ENCODE measurements around the gene TTN.
"Not testable (repeated sequence)": the region's sequence is repeated elsewhere in the genome, so short reads cannot be mapped to it uniquely, and the experiment has no call there.

TTN gene

DNA sequence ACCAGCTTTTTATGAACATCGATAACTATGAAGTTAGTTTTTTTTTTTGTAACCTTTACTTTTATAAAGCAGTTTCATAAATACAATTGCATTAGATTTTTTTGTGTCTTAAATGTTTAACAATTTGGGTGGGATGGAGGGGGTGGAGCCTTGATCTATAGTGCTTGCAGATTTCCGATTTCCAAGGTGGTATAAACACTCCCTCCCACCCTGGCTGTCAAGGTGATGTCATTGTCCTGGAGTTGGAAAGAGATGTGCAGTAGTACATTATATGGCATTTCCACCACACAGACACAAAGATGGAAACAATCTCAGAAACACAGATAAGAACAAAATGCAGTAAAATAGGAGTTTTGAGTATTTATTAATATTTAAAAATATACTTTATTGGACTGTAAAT lies 114.4 kb downstream of the TTN start:
- no peak for DNase-seq (ENCODE audit: low read depth, low spot score)
- H3K4me3 ChIP-seq (ENCODE audit: low read length), result no peak overlapping the region

GRCh38 chr2:178689808-178690207 lies 117.4 kb downstream of the TTN start:
- no peak overlapping the region for H3K4me3 ChIP-seq (ENCODE audit: low read length)
- DNase-seq (ENCODE audit: low read depth, low spot score), result no peak

- no peak overlapping the region for H3K4me3 ChIP-seq (ENCODE audit: low read length)
- DNase-seq (ENCODE audit: low read depth, low spot score), result no peak
Measured at GRCh38 chr2:178683877-178684276, 123.3 kb downstream of the TTN start.

DNA sequence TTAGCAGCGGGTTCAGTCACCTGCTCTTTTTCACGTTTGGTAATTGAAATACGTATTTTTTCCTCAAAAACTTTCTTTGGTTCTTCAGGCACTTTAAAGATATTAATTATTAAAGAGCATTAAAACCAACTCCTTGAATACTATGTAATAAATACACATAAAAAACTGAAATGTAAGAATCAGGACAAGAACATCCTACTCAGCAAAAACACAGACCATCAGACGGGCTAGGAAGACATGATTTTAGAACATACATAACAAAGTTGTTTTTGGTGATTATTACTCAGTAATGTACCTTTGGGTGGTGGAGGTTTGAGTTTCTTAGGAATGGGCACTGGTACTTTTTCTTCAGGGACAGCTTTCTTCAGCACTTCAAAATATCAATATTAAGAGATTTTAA lies 126.1 kb downstream of the TTN start:
- no peak overlapping the region for H3K4me3 ChIP-seq (ENCODE audit: low read length)
- DNase-seq (ENCODE audit: low read depth, low spot score), result no peak

DNA sequence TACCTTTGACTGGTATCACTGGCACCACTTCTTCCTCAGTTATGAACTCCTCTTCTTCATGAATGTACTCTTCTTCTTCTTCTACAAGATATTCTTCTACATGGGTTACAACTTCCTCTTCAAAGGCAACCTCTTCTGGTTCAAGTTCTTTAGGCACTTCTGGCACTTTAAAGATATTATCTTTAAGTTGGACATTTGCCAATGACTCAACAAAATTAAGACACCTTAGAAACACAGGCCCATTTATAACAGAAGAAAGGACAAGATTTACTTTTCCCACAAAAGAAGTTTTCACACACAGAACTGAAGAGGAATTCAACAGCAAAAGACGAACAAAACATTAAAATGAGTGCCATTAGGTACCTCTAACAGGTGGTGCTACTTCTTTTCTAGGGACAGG lies 127.3 kb downstream of the TTN start:
- no peak overlapping the region for H3K4me3 ChIP-seq (ENCODE audit: low read length)
- DNase-seq (ENCODE audit: low read depth, low spot score), result no peak

DNA sequence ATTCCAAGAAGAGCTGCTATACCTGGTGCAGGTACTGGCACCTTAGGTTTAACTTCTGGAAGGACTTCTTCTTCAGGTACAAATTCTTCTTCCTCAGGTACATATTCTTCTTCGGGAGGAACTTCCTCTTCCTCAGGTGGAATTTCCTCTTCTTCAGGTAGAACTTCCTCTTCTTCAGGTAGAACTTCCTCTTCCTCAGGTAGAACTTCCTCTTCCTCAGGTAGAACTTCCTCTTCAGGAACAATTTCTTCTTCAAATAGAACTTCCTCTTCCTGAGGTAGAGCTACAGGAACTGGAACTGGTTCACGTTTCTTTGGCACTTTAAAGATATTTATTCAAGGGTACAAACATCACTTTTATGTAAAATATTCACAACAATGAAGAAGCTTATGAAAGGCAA lies 129.6 kb downstream of the TTN start:
- no peak overlapping the region for H3K4me3 ChIP-seq (ENCODE audit: low read length)
- no peak for DNase-seq (ENCODE audit: low read depth, low spot score)

- no peak for DNase-seq (ENCODE audit: low read depth, low spot score)
- H3K4me3 ChIP-seq (ENCODE audit: low read length), result no peak overlapping the region
Measured at GRCh38 chr2:178676046-178676445, 131.2 kb downstream of the TTN start.

- no peak overlapping the region for H3K4me3 ChIP-seq (ENCODE audit: low read length)
- no peak for DNase-seq (ENCODE audit: low read depth, low spot score)
Measured at GRCh38 chr2:178674122-178674521, 133.1 kb downstream of the TTN start.

GRCh38 chr2:178666458-178666857 lies 140.8 kb downstream of the TTN start:
- DNase-seq (ENCODE audit: low read depth, low spot score), result no peak
- no peak overlapping the region for H3K4me3 ChIP-seq (ENCODE audit: low read length)

DNA sequence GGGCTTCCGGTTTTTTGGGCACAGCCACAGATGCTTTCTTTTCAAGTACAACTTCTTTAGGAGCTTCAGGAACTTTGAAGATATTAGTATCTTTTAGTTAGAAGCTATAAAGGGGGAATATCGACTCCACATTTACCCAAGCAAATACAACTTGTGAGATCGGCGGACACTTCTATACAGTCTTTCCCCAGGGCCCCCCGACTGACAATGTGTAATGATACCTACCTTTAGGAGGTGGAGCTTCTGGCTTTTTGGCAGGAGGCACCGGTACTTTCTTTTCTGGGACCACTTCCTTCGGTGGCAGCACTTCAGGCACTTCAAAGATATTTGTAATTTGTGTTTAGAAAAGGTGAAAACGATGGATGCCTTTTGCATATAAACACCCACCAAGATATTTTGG lies 148.7 kb downstream of the TTN start:
- not testable (repeated sequence) for DNase-seq (ENCODE audit: low read depth, low spot score); H3K4me3 ChIP-seq (ENCODE audit: low read length)

DNA sequence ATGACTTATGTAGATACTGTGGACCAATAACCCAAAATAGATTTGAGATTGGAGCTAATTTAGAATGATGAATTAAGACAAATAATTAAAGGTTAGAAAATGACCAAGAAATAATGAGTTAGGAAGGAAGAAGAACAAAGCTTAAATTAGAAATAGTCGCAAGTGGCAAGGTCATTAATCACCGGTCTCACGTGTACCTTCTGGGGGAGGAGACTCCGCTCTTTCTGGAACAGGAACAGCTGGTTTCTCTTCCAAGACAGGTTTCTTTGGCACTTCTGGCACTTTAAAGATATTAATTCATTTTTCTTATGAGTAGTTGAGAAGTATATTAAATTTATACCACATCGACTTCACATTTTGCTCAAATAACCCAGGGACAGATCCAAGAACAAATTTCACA lies 156.7 kb downstream of the TTN start:
- DNase-seq (ENCODE audit: low read depth, low spot score), result no peak
- H3K4me3 ChIP-seq (ENCODE audit: low read length), result no peak overlapping the region

- no peak for DNase-seq (ENCODE audit: low read depth, low spot score)
- no peak overlapping the region for H3K4me3 ChIP-seq (ENCODE audit: low read length)
Measured at GRCh38 chr2:178644919-178645318, 162.3 kb downstream of the TTN start.

DNA sequence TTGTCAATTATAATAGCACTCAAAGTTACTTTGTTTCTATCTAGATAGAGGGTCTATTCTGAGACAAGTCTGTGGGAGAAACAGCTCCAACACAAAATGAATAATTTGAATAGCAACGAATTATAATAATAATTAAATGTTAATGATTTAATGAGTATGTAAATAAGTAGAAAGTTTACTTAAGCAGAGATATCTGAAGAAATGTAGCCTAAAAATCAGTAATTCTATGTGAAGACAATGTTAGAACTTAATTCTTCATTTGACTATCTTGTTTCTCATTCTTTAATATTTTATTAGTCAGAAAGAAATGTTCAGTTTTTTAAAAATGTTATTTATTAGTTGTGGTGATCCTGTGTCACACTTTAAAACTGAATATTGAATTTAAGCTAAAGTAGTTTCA lies 165.7 kb downstream of the TTN start:
- H3K4me3 ChIP-seq (ENCODE audit: low read length), result no peak overlapping the region
- DNase-seq (ENCODE audit: low read depth, low spot score), result no peak

DNA sequence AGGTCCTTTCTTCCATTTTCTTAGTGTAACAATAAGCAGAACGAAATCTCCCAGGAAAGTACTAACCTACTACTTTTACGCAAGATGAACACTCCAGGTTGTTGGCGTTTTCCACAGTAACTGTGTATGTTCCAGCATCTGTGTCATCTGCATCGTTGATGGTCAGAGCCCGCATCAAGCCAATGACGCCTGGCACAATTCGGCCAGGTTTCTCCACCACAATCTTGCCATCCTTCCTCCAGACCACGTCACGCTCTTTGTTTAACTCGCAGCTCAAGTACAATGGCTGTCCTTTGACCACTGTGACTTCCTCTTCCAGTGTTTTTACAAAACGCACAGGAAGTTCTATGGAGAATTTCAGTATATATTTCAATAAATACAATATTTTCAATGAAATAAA lies 171.3 kb downstream of the TTN start:
- no peak overlapping the region for H3K4me3 ChIP-seq (ENCODE audit: low read length)
- DNase-seq (ENCODE audit: low read depth, low spot score), result no peak

DNA sequence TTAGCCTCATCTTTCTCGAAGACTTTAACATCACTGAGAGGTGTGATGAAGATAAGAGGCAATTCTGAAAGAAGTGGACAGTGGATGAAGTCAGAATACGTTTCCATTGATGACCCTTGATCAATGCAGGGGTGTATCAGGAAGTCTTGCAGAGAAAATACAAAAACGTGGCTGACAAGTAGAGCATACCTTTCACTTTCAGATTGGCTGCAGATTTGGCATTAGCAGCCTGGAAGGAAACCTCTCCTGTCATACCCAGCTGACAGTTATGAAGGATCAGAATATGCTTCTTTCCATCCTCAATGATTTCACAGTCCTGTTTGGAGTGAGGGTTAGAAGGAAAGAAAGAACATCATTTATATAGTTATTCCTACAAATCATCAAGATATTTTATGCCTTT lies 174.5 kb downstream of the TTN start:
- DNase-seq (ENCODE audit: low read depth, low spot score), result no peak

GRCh38 chr2:178630581-178630980 lies 176.6 kb downstream of the TTN start:
- no peak overlapping the region for H3K4me3 ChIP-seq (ENCODE audit: low read length)

More for the DNA sequence above, 174.5 kb downstream of the TTN start:
- no peak overlapping the region for H3K4me3 ChIP-seq (ENCODE audit: low read length)

DNA sequence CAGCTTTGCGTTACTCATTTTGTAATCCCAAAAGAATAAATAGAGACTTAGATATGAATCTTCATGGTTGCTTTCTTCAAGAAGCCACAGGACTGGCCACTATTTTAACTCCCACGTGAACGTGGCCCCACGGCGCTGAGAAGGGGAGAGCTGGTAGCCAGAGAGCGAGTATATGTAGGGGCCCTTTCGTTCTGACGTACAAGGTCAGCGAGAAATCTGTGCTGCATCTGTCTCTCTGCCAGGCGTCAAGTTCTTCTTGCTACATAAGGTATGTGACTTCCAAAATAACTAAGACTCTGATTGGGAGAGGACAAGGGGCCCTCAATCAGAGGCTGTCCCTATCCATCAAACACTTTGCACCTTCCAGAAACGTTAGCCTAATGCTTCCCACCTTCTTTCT lies 177.8 kb downstream of the TTN start:
- DNase-seq (ENCODE audit: low read depth, low spot score), result no peak
- H3K4me3 ChIP-seq (ENCODE audit: low read length), result no peak overlapping the region

More at GRCh38 chr2:178630581-178630980, 176.6 kb downstream of the TTN start:
- DNase-seq (ENCODE audit: low read depth, low spot score), result no peak

- no peak for DNase-seq (ENCODE audit: low read depth, low spot score)
- H3K4me3 ChIP-seq (ENCODE audit: low read length), result no peak overlapping the region
Measured at GRCh38 chr2:178628605-178629004, 178.6 kb downstream of the TTN start.

DNA sequence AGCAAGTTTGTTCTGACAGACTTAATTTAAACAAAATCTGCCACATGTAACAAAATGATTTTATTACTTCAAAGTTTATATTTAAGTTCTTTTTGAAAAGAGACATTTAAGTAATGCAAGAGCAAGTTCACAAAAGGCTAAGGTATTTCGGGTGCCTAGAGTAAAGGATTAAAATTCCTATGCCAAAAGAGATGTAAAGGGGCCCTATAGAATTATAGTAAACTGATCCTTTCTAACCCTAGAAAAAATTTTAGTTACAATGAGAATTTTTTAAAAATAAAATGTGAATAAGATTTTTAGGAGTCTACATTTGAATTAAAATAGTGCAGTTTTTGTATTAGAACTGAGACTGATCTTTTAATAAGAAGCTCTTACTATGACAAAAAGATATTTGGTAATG lies 179.8 kb downstream of the TTN start:
- H3K4me3 ChIP-seq (ENCODE audit: low read length), result no peak overlapping the region
- no peak for DNase-seq (ENCODE audit: low read depth, low spot score)

GRCh38 chr2:178615969-178616368 lies 191.3 kb downstream of the TTN start:
- H3K4me3 ChIP-seq (ENCODE audit: low read length), result no peak overlapping the region
- no peak for DNase-seq (ENCODE audit: low read depth, low spot score)

- H3K4me3 ChIP-seq (ENCODE audit: low read length), result no peak overlapping the region
- no peak for DNase-seq (ENCODE audit: low read depth, low spot score)
Measured at GRCh38 chr2:178602901-178603300, 204.3 kb downstream of the TTN start.

DNA sequence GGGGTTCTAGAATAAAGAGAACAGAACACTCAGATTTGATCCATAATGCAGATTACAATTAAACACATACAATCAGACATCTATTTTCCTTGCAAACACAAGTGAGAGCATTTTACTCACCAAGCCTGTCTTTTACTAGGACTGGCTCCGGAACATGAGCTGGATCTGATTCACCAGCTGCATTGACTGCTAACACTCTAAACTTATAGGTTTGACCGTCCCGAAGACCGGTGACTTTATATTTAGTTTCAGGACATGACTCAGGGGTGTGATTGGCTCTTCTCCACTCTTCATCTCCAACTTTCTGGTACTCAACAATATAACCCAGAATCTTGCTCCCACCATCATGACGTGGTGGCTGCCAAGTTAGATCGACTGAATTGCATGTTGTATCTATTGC lies 214.6 kb downstream of the TTN start:
- DNase-seq (ENCODE audit: low read depth, low spot score), result no peak
- H3K4me3 ChIP-seq (ENCODE audit: low read length), result no peak overlapping the region

Measured in Jurkat, Clone E6-1 (cell line).